CD4-positive, alpha-beta T cell treated with Interleukin-6 for 4 hours (primary cell): Measurements from ENCODE around the gene SEMA3E.

Experiments used
- DNase-seq: peaks from one replicate; pipeline ENCODE4 v3.0.0-alpha.2; 2020; ENCODE audit warnings: mixed read lengths

The SEMA3E gene

GRCh38 chr7:83337050-83337449, 311.9 kb downstream of the SEMA3E start:
- no peak for DNase-seq

GRCh38 chr7:83326223-83326622, 322.7 kb downstream of the SEMA3E start:
- no peak for DNase-seq

GRCh38 chr7:83325083-83325482, 323.9 kb downstream of the SEMA3E start:
- DNase-seq, result no peak

GRCh38 chr7:83324596-83324995, 324.3 kb downstream of the SEMA3E start:
- DNase-seq, result no peak

- DNase-seq, result no peak
Measured at GRCh38 chr7:83321011-83321410, 327.9 kb downstream of the SEMA3E start.

GRCh38 chr7:83313931-83314330, 335.0 kb downstream of the SEMA3E start:
- no peak for DNase-seq
